H1 (cell line): ENCODE data around the gene TCEANC. TPM values are rescaled to one million over a fixed set of nuclear protein-coding genes. Genes with fewer than 3 reads are reported as not detected.

Experiments
- CTCF ChIA-PET: fragments of 300-600 bp; sonication (Branson Sonifier 250); formaldehyde crosslinking; loops from one replicate; lab custom pipeline; 2021; ENCODE audit not compliant: partially characterized antibody; lab: Charles Lee
- POLR2A ChIA-PET: fragments of 300-600 bp; sonication (Branson Sonifier 250); formaldehyde crosslinking; loops from one replicate; lab custom pipeline; 2021; ENCODE audit warnings: inconsistent platforms; ENCODE audit not compliant: partially characterized antibody; lab: Charles Lee
- DNase-seq, 2 experiments: peaks; one replicate each; pipeline versions ENCODE4 v3.0.0 to v3.0.0-alpha.2; 2010 to 2022; ENCODE audit warnings: low spot score in 2 of 2, low read depth in 1 of 2, mixed read lengths in 1 of 2
- FAIRE-seq: peaks from 2 replicates; lab custom pipeline; 2011; peaks lifted over from hg19 to GRCh38; lab: Jason Lieb, UNC
- H2AFZ ChIP-seq: 2 replicates; pipeline ENCODE4 v1.8.1; 2012; ENCODE audit warnings: low read length, inconsistent platforms
- H2AK5ac ChIP-seq: 2 replicates; pipeline ENCODE4 v1.6.1; 2013; ENCODE audit warnings: low read depth, low read length
- H2BK120ac ChIP-seq: replicated peaks from 2 replicates; pipeline ENCODE3; 2013; ENCODE audit warnings: low read depth, low read length, inconsistent platforms
- H2BK12ac ChIP-seq: 2 replicates; pipeline ENCODE4 v1.6.1; 2013; ENCODE audit warnings: low read depth, low read length
- H2BK15ac ChIP-seq: 2 replicates; pipeline ENCODE4 v1.6.1; 2013; ENCODE audit warnings: low read length
- H2BK20ac ChIP-seq: 2 replicates; pipeline ENCODE4 v1.6.1; 2013; ENCODE audit warnings: low read length
- H2BK5ac ChIP-seq: 2 replicates; pipeline ENCODE4 v1.6.1; 2013; ENCODE audit warnings: low read depth, low read length
- H3K14ac ChIP-seq: 2 replicates; pipeline ENCODE4 v1.6.1; 2013; ENCODE audit warnings: inconsistent platforms; ENCODE audit not compliant: insufficient read length
- H3K18ac ChIP-seq: 2 replicates; pipeline ENCODE4 v1.6.1; 2013; ENCODE audit warnings: low read length; ENCODE audit errors: extremely low read depth
- H3K23ac ChIP-seq: 2 replicates; pipeline ENCODE4 v1.6.1; 2013; ENCODE audit warnings: inconsistent platforms; ENCODE audit not compliant: insufficient read length
- H3K23me2 ChIP-seq: 2 replicates; pipeline ENCODE4 v1.6.1; 2013; ENCODE audit warnings: low read depth, low read length
- H3K27ac ChIP-seq: 2 replicates; pipeline ENCODE4 v1.6.1; 2011; ENCODE audit warnings: low read depth, low read length, inconsistent platforms
- H3K27me3 ChIP-seq, 4 experiments: replicated peaks in 1 of 4; 1 replicate in 1 of 4; 2 replicates in 3 of 4; pipeline versions ENCODE4 v1.6.1 to v1.8.1; 2011 to 2013; ENCODE audit warnings: low read length in 3 of 4, mild to moderate bottlenecking in 3 of 4, inconsistent platforms in 2 of 4, mixed read lengths in 2 of 4, moderate library complexity in 1 of 4; ENCODE audit not compliant: control insufficient read depth in 3 of 4, insufficient read depth in 3 of 4; ENCODE audit errors: extremely low read depth in 1 of 4
- H3K36me3 ChIP-seq, 4 experiments: 2 replicates each; pipeline versions ENCODE4 v1.6.1 to v1.8.1; 2011 to 2013; ENCODE audit warnings: mild to moderate bottlenecking in 4 of 4, low read length in 3 of 4, moderate library complexity in 2 of 4, control low read depth in 1 of 4, inconsistent platforms in 1 of 4; ENCODE audit not compliant: insufficient read depth in 4 of 4, control insufficient read depth in 2 of 4
- H3K4ac ChIP-seq: replicated peaks from 2 replicates; pipeline ENCODE3; 2013; ENCODE audit warnings: low read length, low read depth, mixed read lengths, inconsistent platforms; ENCODE audit not compliant: insufficient read length
- H3K4me1 ChIP-seq, 4 experiments: replicated peaks in 1 of 4; 1 replicate in 1 of 4; 2 replicates in 3 of 4; pipeline versions ENCODE4 v1.6.1 to v1.8.1; 2011 to 2013; ENCODE audit warnings: low read length in 3 of 4, inconsistent platforms in 2 of 4, mixed read lengths in 1 of 4; ENCODE audit not compliant: insufficient read depth in 4 of 4, control insufficient read depth in 3 of 4
- H3K4me2 ChIP-seq, 2 experiments: 2 replicates each; pipeline versions ENCODE4 v1.6.1 to v1.8.1; 2011 to 2013; ENCODE audit warnings: low read depth in 2 of 2, low read length in 2 of 2, control low read depth in 1 of 2, inconsistent platforms in 1 of 2, mild to moderate bottlenecking in 1 of 2; ENCODE audit not compliant: insufficient read depth in 1 of 2
- H3K4me3 ChIP-seq, 4 experiments: fragments of 200-600, 300-600 bp in 1 of 4; sonication (generic), shearing (Covaris generic), sonication (Bioruptor Twin) in 1 of 4; 2 replicates each; pipeline versions ENCODE4 v1.5.1 to v1.8.1; 2011 to 2016; ENCODE audit warnings: low read length in 4 of 4, low read depth in 3 of 4, control low read depth in 2 of 4, inconsistent platforms in 2 of 4, mild to moderate bottlenecking in 2 of 4, mixed read lengths in 1 of 4, moderate library complexity in 1 of 4; ENCODE audit not compliant: insufficient read depth in 2 of 4; ENCODE audit errors: extremely low read depth in 1 of 4
- H3K56ac ChIP-seq: replicated peaks from 2 replicates; pipeline ENCODE3; 2013; ENCODE audit warnings: low read depth, mild to moderate bottlenecking, mixed read lengths, low read length, inconsistent platforms; ENCODE audit not compliant: insufficient read length
- H3K79me1 ChIP-seq: 2 replicates; pipeline ENCODE4 v1.6.1; 2013; ENCODE audit warnings: low read depth, low read length, control low read depth
- H3K79me2 ChIP-seq, 2 experiments: 2 replicates each; pipeline versions ENCODE4 v1.6.1 to v1.8.1; 2012 to 2013; ENCODE audit warnings: low read length in 2 of 2, mild to moderate bottlenecking in 2 of 2, inconsistent platforms in 1 of 2; ENCODE audit not compliant: insufficient read depth in 2 of 2, control insufficient read depth in 1 of 2
- H3K9ac ChIP-seq, 4 experiments: replicated peaks in 1 of 4; 1 replicate in 1 of 4; 2 replicates in 3 of 4; pipeline versions ENCODE4 v1.6.1 to v1.8.1; 2011 to 2013; ENCODE audit warnings: low read depth in 3 of 4, low read length in 3 of 4, control low read depth in 2 of 4, mild to moderate bottlenecking in 2 of 4, moderate library complexity in 2 of 4, inconsistent platforms in 1 of 4; ENCODE audit errors: extremely low read depth in 1 of 4
- H3K9me3 ChIP-seq, 2 experiments: 2 replicates each; pipeline versions ENCODE4 v1.6.1 to v1.8.1; 2012 to 2013; ENCODE audit warnings: mild to moderate bottlenecking in 2 of 2, moderate library complexity in 2 of 2, control low read depth in 1 of 2, inconsistent platforms in 1 of 2, low read depth in 1 of 2, low read length in 1 of 2, mixed read lengths in 1 of 2; ENCODE audit not compliant: insufficient read depth in 2 of 2
- H4K20me1 ChIP-seq, 2 experiments: replicated peaks in 1 of 2; 2 replicates each; pipeline versions ENCODE3 to v1.8.1; 2011 to 2013; ENCODE audit warnings: inconsistent platforms in 2 of 2, low read length in 2 of 2, mild to moderate bottlenecking in 1 of 2; ENCODE audit not compliant: insufficient read depth in 2 of 2, control insufficient read depth in 1 of 2
- H4K5ac ChIP-seq: 2 replicates; pipeline ENCODE4 v1.6.1; 2013; ENCODE audit warnings: low read length, low read depth, mixed read lengths, inconsistent platforms; ENCODE audit not compliant: insufficient read length
- H4K8ac ChIP-seq: 2 replicates; pipeline ENCODE4 v1.8.0; 2013; ENCODE audit warnings: mild to moderate bottlenecking, moderate library complexity, low read length, inconsistent platforms; ENCODE audit not compliant: insufficient read depth; ENCODE audit errors: extremely low read depth
- H4K91ac ChIP-seq: replicated peaks from 2 replicates; pipeline ENCODE3; 2013; ENCODE audit warnings: low read length, mixed read lengths, inconsistent platforms; ENCODE audit not compliant: insufficient read length
- CBX5 ChIP-seq: fragments of 300-800, 300-1000 bp; sonication (generic); IDR thresholded peaks from 2 replicates; pipeline ENCODE4 v1.7.1; 2016; ENCODE audit warnings: antibody characterized with exemption, low read length, low read depth
- HDAC6 ChIP-seq: IDR thresholded peaks from one replicate; pipeline ENCODE4 v1.7.1; 2012; ENCODE audit warnings: low read depth, mild to moderate bottlenecking, inconsistent platforms, low read length, moderate library complexity
- PHF8 ChIP-seq: fragments of 200-600 bp; sonication (generic); conservative IDR thresholded peaks from 2 replicates; pipeline ENCODE4 v1.7.1; 2012; ENCODE audit warnings: low read depth, mild to moderate bottlenecking, inconsistent platforms, low read length, moderate library complexity
- RAD21 ChIP-seq, 2 experiments: IDR thresholded peaks in 1 of 2; conservative IDR thresholded peaks in 1 of 2; 2 replicates each; pipeline ENCODE4 v1.6.1; 2011; ENCODE audit warnings: low read depth in 2 of 2, low read length in 2 of 2, improper control_type of control experiment in 1 of 2, inconsistent platforms in 1 of 2, mild to moderate bottlenecking in 1 of 2, moderate library complexity in 1 of 2
- TEAD4 ChIP-seq: IDR thresholded peaks from 2 replicates; pipeline ENCODE4 v1.6.1; 2012; ENCODE audit warnings: low read depth, low read length, inconsistent platforms, mixed read lengths
- WGBS, 2 experiments: shearing (Covaris generic) in 1 of 2; methylation state at CpG; one replicate each; pipeline versions ENCODE4 v1.1.6 to v1.1.7; 2013 to 2015; ENCODE audit warnings: low lambda C conversion rate in 2 of 2, mixed read lengths in 2 of 2, inconsistent platforms in 1 of 2, low coverage in 1 of 2, missing lambda C conversion rate in 1 of 2; ENCODE audit not compliant: insufficient replicate concordance in 2 of 2, insufficient coverage in 1 of 2, insufficient read length in 1 of 2; ENCODE audit errors: extremely low coverage in 1 of 2, missing lambda C conversion rate in 1 of 2; 5-methylcytosine and 5-hydroxymethylcytosine counted together
- polyA plus RNA-seq, 7 experiments: library from polyadenylated mRNA; depleted of rRNA in 3 of 7; stranded (reverse) in 5 of 7; unstranded in 2 of 7; fragments of >200 nt in 5 of 7; fragments of 200-250 nt in 2 of 7; gene quantifications; 1 replicate in 5 of 7; 2 replicates in 1 of 7; 4 replicates in 1 of 7; pipeline versions ENCODE4 v1.2.1 to v1.2.3, GENCODE V29; 2011 to 2013; ENCODE audit warnings: missing spikeins in 2 of 7, mixed read lengths in 2 of 7
- total RNA-seq: library from RNA; stranded (reverse); fragmentation: NEBNext Ultra II Directional; extraction: Animal tissue kit (Norgen Biotek cat#: 25700); gene quantifications from 2 replicates; pipeline ENCODE4 v1.2.1, GENCODE V29; 2021

TCEANC gene
- total and polyA plus RNA-seq, 2 of the 8 experiments (the other 6 are each of a cell fraction or from before 2014, with no cell fraction given), result 0.88 to 2.0 TPM

DNA sequence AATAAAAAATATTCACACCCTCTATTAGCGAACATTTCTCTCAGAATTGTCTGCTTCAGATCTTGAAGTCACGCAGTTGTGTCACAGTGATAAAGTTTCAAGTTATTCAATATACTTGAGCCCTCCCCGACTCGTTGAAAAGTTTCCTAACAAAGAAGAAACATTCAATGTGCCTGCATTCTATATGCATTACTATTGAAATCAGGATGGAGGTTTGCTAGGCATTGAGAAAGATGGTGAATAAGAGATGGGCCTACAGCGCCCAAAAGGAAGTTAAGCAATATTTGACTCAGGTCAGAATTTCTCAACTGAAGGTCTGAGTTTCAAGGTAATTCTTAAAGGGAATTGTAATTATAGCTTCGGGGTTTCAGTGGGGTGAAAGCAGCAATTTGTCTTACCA is 6.1 kb downstream of the TCEANC start:
- Histone ChIP-seq H4K5ac (no peak overlapping the region), H4K20me1 (no peaks in the 10 kb centered on the region), H2BK20ac (no peak overlapping the region), H3K4me3 (no peak overlapping the region), H2AFZ (no peak overlapping the region), H2BK5ac (no peak overlapping the region), H3K27ac (no peak overlapping the region), H3K4me2 (peak overlapping the region in 1 of 2 experiments; percentile 13; a peak in 1 of 4 replicates), H4K91ac (no peak overlapping the region), H2BK15ac (no peak overlapping the region), H2BK12ac (no peak overlapping the region), H3K79me1 (no peaks in the 10 kb centered on the region), H3K23me2 (no peaks in the 10 kb centered on the region), H3K9me3 (no peaks in the 10 kb centered on the region), H2BK120ac (no peak overlapping the region), H3K79me2 (no peaks in the 10 kb centered on the region), H3K4me1 (no peaks in the 10 kb centered on the region; a peak in 1 of 7 replicates), H4K8ac (no peak overlapping the region), H3K36me3 (peaks cover 0 to 3% (median 0%) of the 10 kb centered on the region in 4 experiments; a peak in 4 of 8 replicates), H3K23ac (no peak overlapping the region), H3K18ac (no peak overlapping the region), H3K9ac (no peak overlapping the region), H2AK5ac (no peak overlapping the region), H3K4ac (no peak overlapping the region), H3K27me3 (no peaks in the 10 kb centered on the region), H3K14ac (no peak overlapping the region), H3K56ac (no peak overlapping the region)
- POLR2A ChIA-PET, result no interaction called here
- DNase-seq (no peak), FAIRE-seq (peak; percentile 88)
- TF ChIP-seq HDAC6 (no peak), TEAD4 (no peak), RAD21 (IDR thresholded peaks at IDR 0.05 in 1 of 2, conservative IDR thresholded peaks at IDR 0.05 in 1 of 2; ENCODE audit: low read depth in 2 of 2, low read length in 2 of 2) (no peak), CBX5 (no peak), PHF8 (no peak)
- 33% methylated on average over 6 of the region's 6 CpGs; no CpG with 5 or more reads in 1 of the 2 experiments for WGBS, 2 experiments
- CTCF ChIA-PET, result interaction anchor here (0.6 to 0.9 kb wide), 3 partner anchors 10 to 168 kb away, joined by 3 to 4 read pairs (median 4); partner anchors contain the start of genes OFD1 and TRAPPC2
